HL-60 (cell line): ENCODE results near the gene CACNA1G.

Source experiments
- DNase-seq, 2 experiments: peaks; one replicate each; pipeline ENCODE4 v3.0.0-alpha.2; 2010 to 2020; ENCODE audit warnings: low read depth in 1 of 2, low spot score in 1 of 2
- H3K27ac ChIP-seq: fragments of 250-450 bp; sonication (Bioruptor Pico); replicated peaks from 2 replicates; pipeline ENCODE4 v1.5.1; 2020; ENCODE audit warnings: mild to moderate bottlenecking, moderate library complexity
- H3K27me3 ChIP-seq: fragments of 250-450 bp; sonication (Bioruptor Pico); 2 replicates; pipeline ENCODE4 v1.5.1; 2021; ENCODE audit warnings: mild to moderate bottlenecking, moderate library complexity; ENCODE audit not compliant: insufficient read depth, poor library complexity, severe bottlenecking
- H3K4me3 ChIP-seq: replicated peaks from 2 replicates; pipeline ENCODE4 v1.5.1; 2011; ENCODE audit warnings: mild to moderate bottlenecking, control low read depth, low read length; ENCODE audit not compliant: insufficient read depth
- GABPA ChIP-seq: IDR thresholded peaks from 2 replicates; pipeline ENCODE4 v1.6.1; 2012; ENCODE audit warnings: low read depth
- POLR2AphosphoS5 ChIP-seq: IDR thresholded peaks from 2 replicates; pipeline ENCODE4 v1.6.1; 2012; ENCODE audit warnings: low read depth
- SPI1 ChIP-seq: IDR thresholded peaks from 2 replicates; pipeline ENCODE4 v1.6.1; 2012; ENCODE audit warnings: low read depth, mild to moderate bottlenecking, borderline replicate concordance
- TF ChIP-seq, protein P1 (sequence below): IDR thresholded peaks from one replicate; pipeline ENCODE4 v1.5.1; 2011; ENCODE audit warnings: low read length, control low read depth, inconsistent platforms; ENCODE audit not compliant: insufficient read depth
- TF ChIP-seq, protein P2 (sequence below): IDR thresholded peaks from 2 replicates; pipeline ENCODE4 v1.6.1; 2012; ENCODE audit warnings: low read depth; ENCODE audit not compliant: insufficient replicate concordance

The CACNA1G gene

DNA sequence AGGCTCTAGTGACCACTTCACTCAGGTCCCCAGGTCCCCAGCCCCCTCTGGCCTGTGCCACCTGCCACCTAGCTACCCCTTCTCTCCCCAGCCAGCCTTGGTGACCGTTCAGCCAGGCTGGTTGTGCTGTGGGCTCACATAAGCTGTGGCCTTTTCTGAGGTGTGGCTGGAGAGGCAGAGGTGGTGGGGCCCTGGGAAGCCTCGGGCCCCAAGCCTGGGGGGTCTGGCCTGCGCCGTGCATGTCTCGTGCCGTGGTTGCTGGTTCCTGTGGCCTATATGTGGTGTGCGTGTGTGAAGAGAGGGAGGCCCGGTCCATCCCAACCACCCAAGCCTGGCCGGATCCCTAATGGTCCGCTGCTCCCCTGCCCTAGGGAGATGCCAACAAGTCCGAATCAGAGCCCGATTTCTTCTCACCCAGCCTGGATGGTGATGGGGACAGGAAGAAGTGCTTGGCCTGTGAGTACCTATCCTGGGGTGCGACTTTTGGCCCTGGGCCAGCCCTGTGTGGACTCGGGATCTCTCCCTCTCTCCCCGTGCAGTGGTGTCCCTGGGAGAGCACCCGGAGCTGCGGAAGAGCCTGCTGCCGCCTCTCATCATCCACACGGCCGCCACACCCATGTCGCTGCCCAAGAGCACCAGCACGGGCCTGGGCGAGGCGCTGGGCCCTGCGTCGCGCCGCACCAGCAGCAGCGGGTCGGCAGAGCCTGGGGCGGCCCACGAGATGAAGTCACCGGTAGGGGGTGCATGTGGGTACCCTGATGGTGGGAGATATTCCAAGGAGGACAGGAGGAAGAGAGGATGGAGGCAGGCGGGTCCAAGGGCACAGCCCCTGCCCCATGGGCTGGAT lies 35.9 kb downstream of the CACNA1G start:
- Histone ChIP-seq H3K27me3 (peaks cover 4% of the 10 kb centered on the region), H3K4me3 (no peak overlapping the region), H3K27ac (no peak overlapping the region)
- no peak for DNase-seq
- TF ChIP-seq, protein P1, sequence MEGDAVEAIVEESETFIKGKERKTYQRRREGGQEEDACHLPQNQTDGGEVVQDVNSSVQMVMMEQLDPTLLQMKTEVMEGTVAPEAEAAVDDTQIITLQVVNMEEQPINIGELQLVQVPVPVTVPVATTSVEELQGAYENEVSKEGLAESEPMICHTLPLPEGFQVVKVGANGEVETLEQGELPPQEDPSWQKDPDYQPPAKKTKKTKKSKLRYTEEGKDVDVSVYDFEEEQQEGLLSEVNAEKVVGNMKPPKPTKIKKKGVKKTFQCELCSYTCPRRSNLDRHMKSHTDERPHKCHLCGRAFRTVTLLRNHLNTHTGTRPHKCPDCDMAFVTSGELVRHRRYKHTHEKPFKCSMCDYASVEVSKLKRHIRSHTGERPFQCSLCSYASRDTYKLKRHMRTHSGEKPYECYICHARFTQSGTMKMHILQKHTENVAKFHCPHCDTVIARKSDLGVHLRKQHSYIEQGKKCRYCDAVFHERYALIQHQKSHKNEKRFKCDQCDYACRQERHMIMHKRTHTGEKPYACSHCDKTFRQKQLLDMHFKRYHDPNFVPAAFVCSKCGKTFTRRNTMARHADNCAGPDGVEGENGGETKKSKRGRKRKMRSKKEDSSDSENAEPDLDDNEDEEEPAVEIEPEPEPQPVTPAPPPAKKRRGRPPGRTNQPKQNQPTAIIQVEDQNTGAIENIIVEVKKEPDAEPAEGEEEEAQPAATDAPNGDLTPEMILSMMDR, result no peak
- TF ChIP-seq, protein P2, sequence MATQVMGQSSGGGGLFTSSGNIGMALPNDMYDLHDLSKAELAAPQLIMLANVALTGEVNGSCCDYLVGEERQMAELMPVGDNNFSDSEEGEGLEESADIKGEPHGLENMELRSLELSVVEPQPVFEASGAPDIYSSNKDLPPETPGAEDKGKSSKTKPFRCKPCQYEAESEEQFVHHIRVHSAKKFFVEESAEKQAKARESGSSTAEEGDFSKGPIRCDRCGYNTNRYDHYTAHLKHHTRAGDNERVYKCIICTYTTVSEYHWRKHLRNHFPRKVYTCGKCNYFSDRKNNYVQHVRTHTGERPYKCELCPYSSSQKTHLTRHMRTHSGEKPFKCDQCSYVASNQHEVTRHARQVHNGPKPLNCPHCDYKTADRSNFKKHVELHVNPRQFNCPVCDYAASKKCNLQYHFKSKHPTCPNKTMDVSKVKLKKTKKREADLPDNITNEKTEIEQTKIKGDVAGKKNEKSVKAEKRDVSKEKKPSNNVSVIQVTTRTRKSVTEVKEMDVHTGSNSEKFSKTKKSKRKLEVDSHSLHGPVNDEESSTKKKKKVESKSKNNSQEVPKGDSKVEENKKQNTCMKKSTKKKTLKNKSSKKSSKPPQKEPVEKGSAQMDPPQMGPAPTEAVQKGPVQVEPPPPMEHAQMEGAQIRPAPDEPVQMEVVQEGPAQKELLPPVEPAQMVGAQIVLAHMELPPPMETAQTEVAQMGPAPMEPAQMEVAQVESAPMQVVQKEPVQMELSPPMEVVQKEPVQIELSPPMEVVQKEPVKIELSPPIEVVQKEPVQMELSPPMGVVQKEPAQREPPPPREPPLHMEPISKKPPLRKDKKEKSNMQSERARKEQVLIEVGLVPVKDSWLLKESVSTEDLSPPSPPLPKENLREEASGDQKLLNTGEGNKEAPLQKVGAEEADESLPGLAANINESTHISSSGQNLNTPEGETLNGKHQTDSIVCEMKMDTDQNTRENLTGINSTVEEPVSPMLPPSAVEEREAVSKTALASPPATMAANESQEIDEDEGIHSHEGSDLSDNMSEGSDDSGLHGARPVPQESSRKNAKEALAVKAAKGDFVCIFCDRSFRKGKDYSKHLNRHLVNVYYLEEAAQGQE, result no peak
- TF ChIP-seq GABPA, result no peak
- no peak for TF ChIP-seq SPI1

DNA sequence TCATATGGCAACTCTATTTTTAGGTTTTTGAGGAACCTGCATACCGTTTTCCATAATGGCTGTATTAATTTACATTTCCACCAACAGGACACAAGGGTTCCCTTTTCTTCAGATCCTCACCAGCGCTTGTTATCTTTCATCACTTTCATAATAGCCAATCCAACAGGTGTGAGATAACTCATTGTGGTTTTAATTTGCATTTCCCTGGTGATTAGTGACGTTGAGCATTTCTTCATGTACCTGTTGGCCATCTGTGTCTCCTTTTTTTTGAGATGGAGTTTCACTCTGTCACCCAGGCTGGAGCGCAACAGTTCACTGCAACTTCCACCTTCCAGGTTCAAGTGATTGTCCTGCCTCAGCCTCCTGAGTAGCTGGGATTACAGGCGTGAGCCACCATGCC lies 38.0 kb downstream of the CACNA1G start:
- no peak for TF ChIP-seq POLR2AphosphoS5
- no peak for TF ChIP-seq SPI1
- TF ChIP-seq, protein P1, result no peak
- TF ChIP-seq GABPA, result no peak
- TF ChIP-seq, protein P2, result no peak
- no peak overlapping the region for H3K27ac ChIP-seq
- no peak overlapping the region for H3K4me3 ChIP-seq
- peaks cover 4% of the 10 kb centered on the region for H3K27me3 ChIP-seq
- no peak for DNase-seq

DNA sequence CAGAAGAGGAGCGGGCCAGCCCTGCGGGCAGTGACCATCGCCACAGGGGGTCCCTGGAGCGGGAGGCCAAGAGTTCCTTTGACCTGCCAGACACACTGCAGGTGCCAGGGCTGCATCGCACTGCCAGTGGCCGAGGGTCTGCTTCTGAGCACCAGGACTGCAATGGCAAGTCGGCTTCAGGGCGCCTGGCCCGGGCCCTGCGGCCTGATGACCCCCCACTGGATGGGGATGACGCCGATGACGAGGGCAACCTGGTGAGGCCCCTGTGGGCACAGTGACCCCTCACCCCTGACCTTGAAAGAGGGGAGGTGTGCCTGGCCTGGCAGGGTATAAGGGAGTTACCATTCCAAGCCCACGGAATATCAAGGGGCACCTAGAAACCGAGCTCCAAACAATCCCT lies 39.1 kb downstream of the CACNA1G start:
- peaks cover 13% of the 10 kb centered on the region for H3K27me3 ChIP-seq
- TF ChIP-seq POLR2AphosphoS5 (no peak), SPI1 (no peak), GABPA (no peak)
- TF ChIP-seq, protein P2, result no peak
- TF ChIP-seq, protein P1, result no peak
- DNase-seq, result no peak

More for the DNA sequence above, 39.1 kb downstream of the CACNA1G start:
- no peak overlapping the region for H3K4me3 ChIP-seq
- no peak overlapping the region for H3K27ac ChIP-seq
